Keratinocyte (primary cell): ENCODE results near the gene NLRP6.

Experiments used
- CTCF ChIP-seq, 3 experiments: IDR thresholded peaks in 1 of 3; conservative IDR thresholded peaks in 1 of 3; optimal IDR thresholded peaks in 1 of 3; 2 replicates in 2 of 3; 3 replicates in 1 of 3; pipeline versions ENCODE3 to v1.5.1; 2011; ENCODE audit warnings: low read length in 3 of 3, mild to moderate bottlenecking in 3 of 3, moderate library complexity in 2 of 3, control low read depth in 1 of 3, inconsistent platforms in 1 of 3; ENCODE audit not compliant: insufficient read depth in 2 of 3; ENCODE audit errors: extremely low read depth in 1 of 3
- EZH2 ChIP-seq: IDR thresholded peaks from one replicate; pipeline ENCODE4 v1.6.1; 2012; ENCODE audit warnings: inconsistent platforms, mild to moderate bottlenecking, low read length, moderate library complexity

DNA sequence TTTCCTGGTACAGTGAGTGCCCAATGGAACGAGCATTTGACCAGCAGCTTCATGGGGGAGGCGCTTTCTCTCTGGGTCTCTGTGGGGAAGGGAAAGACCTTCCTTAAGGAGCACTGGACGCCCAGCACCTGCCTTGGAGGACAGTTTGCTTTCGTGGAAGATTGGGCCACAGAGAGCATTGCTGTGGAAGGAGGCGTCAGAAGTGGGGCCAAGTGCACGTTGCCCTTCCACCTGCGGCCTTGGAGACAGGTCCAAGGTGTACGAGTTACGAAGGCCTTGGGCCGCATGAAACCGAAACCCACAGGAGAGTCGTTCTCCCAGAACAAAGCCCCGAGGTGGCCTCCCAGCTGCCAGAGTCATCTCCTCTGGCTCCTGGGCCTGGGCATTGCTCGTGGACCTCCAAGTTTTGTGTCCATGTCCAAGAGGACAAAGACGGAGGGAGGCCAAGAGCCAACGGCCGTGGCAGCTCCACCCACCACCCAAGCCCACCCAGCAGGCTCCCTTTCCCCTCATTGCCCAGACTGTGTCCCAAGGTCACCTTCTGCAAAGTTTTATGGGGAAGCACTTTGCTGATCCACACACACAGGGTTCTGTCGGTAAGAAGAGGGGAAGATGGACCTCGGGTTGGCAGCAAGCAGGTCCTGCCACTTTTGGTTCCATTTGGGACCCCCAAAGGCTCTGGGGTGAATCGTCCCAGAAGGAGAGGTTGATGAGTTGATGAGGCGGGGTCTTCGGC lies 5.8 kb upstream of the NLRP6 start:
- TF ChIP-seq CTCF (optimal IDR thresholded peaks at IDR 0.05 in 1 of 3, IDR thresholded peaks at IDR 0.05 in 1 of 3, conservative IDR thresholded peaks at IDR 0.05 in 1 of 3; ENCODE audit: extremely low read depth in 1 of 3, insufficient read depth in 2 of 3, low read length in 3 of 3): no peak
- TF ChIP-seq EZH2: no peak
